ENCODE results near the gene JMY. TPM values are rescaled to one million over a fixed set of nuclear protein-coding genes. Genes with fewer than 3 reads are reported as not detected.

Gene JMY
- total and polyA plus RNA-seq, 4 donors: 2.0 to 33.6 (median 4.9) TPM

DNA sequence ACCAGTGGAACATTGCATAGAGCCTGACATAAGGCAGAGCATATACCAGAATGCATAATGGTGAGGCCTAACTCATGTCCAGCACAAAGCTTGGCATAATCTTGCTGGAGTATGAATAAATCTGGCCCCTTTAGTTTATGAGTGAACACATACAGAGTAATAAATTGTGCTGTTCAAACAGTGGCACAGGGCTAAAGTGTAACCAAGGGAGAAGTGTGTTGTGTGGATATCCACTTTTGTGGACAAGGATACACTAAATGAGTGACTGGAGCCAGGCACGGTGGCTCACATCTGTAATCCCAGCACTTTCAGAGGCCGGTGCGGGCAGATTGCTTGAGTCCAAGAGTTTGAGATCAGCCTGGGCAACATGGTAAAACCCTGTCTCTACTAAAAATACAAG, 29.4 kb upstream of the JMY start:
- H3K4me3 ChIP-seq: no peak overlapping the region
- H3K27ac ChIP-seq (ENCODE audit: low read depth in 1 of 2, low read length in 1 of 2): no peak overlapping the region
- TF ChIP-seq, protein P1, sequence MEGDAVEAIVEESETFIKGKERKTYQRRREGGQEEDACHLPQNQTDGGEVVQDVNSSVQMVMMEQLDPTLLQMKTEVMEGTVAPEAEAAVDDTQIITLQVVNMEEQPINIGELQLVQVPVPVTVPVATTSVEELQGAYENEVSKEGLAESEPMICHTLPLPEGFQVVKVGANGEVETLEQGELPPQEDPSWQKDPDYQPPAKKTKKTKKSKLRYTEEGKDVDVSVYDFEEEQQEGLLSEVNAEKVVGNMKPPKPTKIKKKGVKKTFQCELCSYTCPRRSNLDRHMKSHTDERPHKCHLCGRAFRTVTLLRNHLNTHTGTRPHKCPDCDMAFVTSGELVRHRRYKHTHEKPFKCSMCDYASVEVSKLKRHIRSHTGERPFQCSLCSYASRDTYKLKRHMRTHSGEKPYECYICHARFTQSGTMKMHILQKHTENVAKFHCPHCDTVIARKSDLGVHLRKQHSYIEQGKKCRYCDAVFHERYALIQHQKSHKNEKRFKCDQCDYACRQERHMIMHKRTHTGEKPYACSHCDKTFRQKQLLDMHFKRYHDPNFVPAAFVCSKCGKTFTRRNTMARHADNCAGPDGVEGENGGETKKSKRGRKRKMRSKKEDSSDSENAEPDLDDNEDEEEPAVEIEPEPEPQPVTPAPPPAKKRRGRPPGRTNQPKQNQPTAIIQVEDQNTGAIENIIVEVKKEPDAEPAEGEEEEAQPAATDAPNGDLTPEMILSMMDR (IDR thresholded peaks at IDR 0.05; ENCODE audit: control extremely low read depth, extremely low read depth): no peak
- DNase-seq (no peak), ATAC-seq (ENCODE audit: insufficient read depth, low FRiP score) (no peak)
- no peaks in the 10 kb centered on the region for H3K9me3 ChIP-seq (ENCODE audit: control insufficient read depth in 4 of 4, insufficient read depth in 3 of 4, low read length in 3 of 4)
- no peaks in the 10 kb centered on the region for H3K36me3 ChIP-seq (ENCODE audit: control insufficient read depth in 4 of 4, insufficient read depth in 4 of 4, low read length in 4 of 4)
- no peaks in the 10 kb centered on the region for H3K27me3 ChIP-seq (ENCODE audit: control insufficient read depth in 3 of 3, insufficient read depth in 3 of 3, low read length in 2 of 3)
- H3K4me1 ChIP-seq (ENCODE audit: control insufficient read depth in 5 of 5, insufficient read depth in 5 of 5, low read length in 5 of 5): no peaks in the 10 kb centered on the region
- no peak overlapping the region for H3K9ac ChIP-seq (ENCODE audit: insufficient read depth in 1 of 2, low read length in 2 of 2)
- WGBS, 2 donors: 94 to 95% methylated on average over 3 of the region's 3 CpGs

DNA sequence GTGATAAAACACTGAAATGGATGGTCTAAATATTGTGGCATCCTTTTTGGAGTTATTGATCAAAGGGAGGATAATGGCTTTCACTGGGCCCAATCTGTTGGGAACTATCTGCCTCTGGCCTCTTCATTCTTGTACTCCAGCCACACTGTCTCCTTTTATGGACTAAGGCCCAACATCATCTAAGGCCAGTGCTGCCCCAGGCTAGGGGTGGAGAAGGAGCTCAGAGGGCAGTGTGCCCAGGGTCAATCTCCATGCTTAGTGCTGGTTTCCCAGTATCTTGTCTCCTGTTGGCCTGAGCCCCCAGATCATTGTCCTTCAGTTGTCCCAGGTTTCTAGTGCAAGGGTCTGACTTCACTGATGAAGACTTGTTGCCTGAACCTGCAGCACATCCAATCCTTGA, 26.4 kb upstream of the JMY start:
- ATAC-seq (ENCODE audit: insufficient read depth, low FRiP score) (no peak), DNase-seq (no peak)
- H3K36me3 ChIP-seq (ENCODE audit: control insufficient read depth in 4 of 4, insufficient read depth in 4 of 4, low read length in 4 of 4): no peaks in the 10 kb centered on the region
- H3K4me3 ChIP-seq: no peak overlapping the region
- H3K27ac ChIP-seq (ENCODE audit: low read depth in 1 of 2, low read length in 1 of 2): no peak overlapping the region
- no peaks in the 10 kb centered on the region for H3K9me3 ChIP-seq (ENCODE audit: control insufficient read depth in 4 of 4, insufficient read depth in 3 of 4, low read length in 3 of 4)
- H3K4me1 ChIP-seq (ENCODE audit: control insufficient read depth in 5 of 5, insufficient read depth in 5 of 5, low read length in 5 of 5): no peaks in the 10 kb centered on the region
- H3K9ac ChIP-seq (ENCODE audit: insufficient read depth in 1 of 2, low read length in 2 of 2): no peak overlapping the region
- no peaks in the 10 kb centered on the region for H3K27me3 ChIP-seq (ENCODE audit: control insufficient read depth in 3 of 3, insufficient read depth in 3 of 3, low read length in 2 of 3)
- TF ChIP-seq, protein P1 (IDR thresholded peaks at IDR 0.05; ENCODE audit: control extremely low read depth, extremely low read depth): no peak

DNA sequence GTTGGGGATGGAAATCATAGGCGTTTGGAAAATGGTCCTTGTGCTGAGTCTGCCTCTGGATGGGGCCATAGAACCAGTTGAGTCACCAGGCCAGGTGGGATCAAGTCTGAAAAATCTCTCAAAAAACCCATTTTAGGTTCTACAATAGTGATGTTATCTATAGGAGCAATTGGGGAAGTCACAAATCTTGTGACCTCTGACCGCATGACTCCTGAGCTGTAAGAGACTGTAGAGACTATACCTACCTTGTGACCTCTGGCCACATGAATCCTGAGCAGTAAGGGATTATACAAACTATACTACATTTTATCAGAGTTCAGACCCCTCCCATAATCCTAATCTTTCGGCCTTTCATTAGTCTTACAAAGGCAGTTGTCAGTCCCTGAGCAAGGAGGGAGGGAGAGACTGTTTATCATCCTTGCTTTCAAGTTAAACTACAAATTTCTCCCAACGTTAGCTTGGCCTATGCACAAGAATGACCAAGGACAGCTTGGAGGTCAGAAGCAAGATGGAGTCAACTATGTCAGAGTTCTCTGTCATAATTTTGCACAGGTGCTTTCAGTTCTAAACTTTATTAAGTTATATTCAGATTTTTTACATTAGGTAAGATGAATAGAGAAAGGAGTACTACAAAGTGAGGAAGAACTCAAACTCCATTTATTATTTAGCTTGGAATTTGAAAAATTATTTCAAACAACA, 11.5 kb upstream of the JMY start:
- Histone ChIP-seq H3K36me3 (ENCODE audit: control insufficient read depth in 4 of 4, insufficient read depth in 4 of 4, low read length in 4 of 4) (no peaks in the 10 kb centered on the region), H3K9me3 (ENCODE audit: control insufficient read depth in 4 of 4, insufficient read depth in 3 of 4, low read length in 3 of 4) (peaks cover 0 to 3% (median 0%) of the 10 kb centered on the region in 4 donors), H3K9ac (ENCODE audit: insufficient read depth in 1 of 2, low read length in 2 of 2) (no peak overlapping the region), H3K27me3 (ENCODE audit: control insufficient read depth in 3 of 3, insufficient read depth in 3 of 3, low read length in 2 of 3) (no peaks in the 10 kb centered on the region), H3K4me1 (ENCODE audit: control insufficient read depth in 5 of 5, insufficient read depth in 5 of 5, low read length in 5 of 5) (no peaks in the 10 kb centered on the region), H3K27ac (ENCODE audit: low read depth in 1 of 2, low read length in 1 of 2) (no peak overlapping the region), H3K4me3 (no peak overlapping the region)
- WGBS, 2 donors: 87 to 93% methylated on average over 4 of the region's 4 CpGs
- no peak for ATAC-seq (ENCODE audit: insufficient read depth, low FRiP score)
- DNase-seq: no peak
- TF ChIP-seq, protein P1 (IDR thresholded peaks at IDR 0.05; ENCODE audit: control extremely low read depth, extremely low read depth): no peak

DNA sequence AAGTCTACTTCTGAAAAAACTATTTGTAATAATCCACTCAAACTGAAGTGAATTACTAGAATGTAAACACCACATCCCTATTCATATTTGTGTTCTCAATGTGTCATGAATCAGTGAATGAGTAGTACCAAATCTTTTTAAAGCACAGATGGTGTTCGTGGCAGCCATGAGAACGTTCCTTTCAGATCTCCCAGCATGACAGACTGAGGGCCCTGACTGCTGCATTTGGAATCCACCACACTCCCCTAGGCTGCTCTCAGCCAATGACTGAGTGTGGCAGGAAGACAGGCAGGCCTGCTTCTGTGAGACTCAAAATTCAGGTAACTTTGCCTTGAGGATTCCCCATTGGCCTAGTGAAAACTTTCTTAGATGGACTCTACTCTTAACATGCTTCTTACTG, 10.9 kb upstream of the JMY start:
- Histone ChIP-seq H3K4me1 (ENCODE audit: control insufficient read depth in 5 of 5, insufficient read depth in 5 of 5, low read length in 5 of 5) (no peaks in the 10 kb centered on the region), H3K9ac (ENCODE audit: insufficient read depth in 1 of 2, low read length in 2 of 2) (no peak overlapping the region), H3K4me3 (no peak overlapping the region), H3K36me3 (ENCODE audit: control insufficient read depth in 4 of 4, insufficient read depth in 4 of 4, low read length in 4 of 4) (no peaks in the 10 kb centered on the region), H3K27ac (ENCODE audit: low read depth in 1 of 2, low read length in 1 of 2) (no peak overlapping the region), H3K27me3 (ENCODE audit: control insufficient read depth in 3 of 3, insufficient read depth in 3 of 3, low read length in 2 of 3) (no peaks in the 10 kb centered on the region), H3K9me3 (ENCODE audit: control insufficient read depth in 4 of 4, insufficient read depth in 3 of 4, low read length in 3 of 4) (peaks cover 0 to 3% (median 0%) of the 10 kb centered on the region in 4 donors)
- no peak for ATAC-seq (ENCODE audit: insufficient read depth, low FRiP score)
- TF ChIP-seq, protein P1 (IDR thresholded peaks at IDR 0.05; ENCODE audit: control extremely low read depth, extremely low read depth): no peak
- 66 to 75% methylated on average over 2 of the region's 2 CpGs for WGBS, 2 donors
- no peak for DNase-seq

Measured in lung (tissue), 12 donors.